ENCODE measurements around the gene MTNR1B.

The MTNR1B gene

GRCh38 chr11:92960886-92961285 lies 8.6 kb upstream of the MTNR1B start:
- TF ChIP-seq, protein P1, sequence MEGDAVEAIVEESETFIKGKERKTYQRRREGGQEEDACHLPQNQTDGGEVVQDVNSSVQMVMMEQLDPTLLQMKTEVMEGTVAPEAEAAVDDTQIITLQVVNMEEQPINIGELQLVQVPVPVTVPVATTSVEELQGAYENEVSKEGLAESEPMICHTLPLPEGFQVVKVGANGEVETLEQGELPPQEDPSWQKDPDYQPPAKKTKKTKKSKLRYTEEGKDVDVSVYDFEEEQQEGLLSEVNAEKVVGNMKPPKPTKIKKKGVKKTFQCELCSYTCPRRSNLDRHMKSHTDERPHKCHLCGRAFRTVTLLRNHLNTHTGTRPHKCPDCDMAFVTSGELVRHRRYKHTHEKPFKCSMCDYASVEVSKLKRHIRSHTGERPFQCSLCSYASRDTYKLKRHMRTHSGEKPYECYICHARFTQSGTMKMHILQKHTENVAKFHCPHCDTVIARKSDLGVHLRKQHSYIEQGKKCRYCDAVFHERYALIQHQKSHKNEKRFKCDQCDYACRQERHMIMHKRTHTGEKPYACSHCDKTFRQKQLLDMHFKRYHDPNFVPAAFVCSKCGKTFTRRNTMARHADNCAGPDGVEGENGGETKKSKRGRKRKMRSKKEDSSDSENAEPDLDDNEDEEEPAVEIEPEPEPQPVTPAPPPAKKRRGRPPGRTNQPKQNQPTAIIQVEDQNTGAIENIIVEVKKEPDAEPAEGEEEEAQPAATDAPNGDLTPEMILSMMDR (IDR thresholded peaks at IDR 0.05; ENCODE audit: extremely low read depth, insufficient read depth, missing control alignments), result no peak
- no peak for DNase-seq (ENCODE audit: low spot score)
- in situ Hi-C loops (cut with MboI; ENCODE audit: low pct_unique_long_range_greater_than_20kb, low sequenced_read_pairs, unreplicated experiment), result loop anchor here (25.0 kb wide), 1 partner anchor 101 kb away; no protein-coding TSS in a partner anchor

GRCh38 chr11:92962446-92962845 lies 7.0 kb upstream of the MTNR1B start:
- TF ChIP-seq, protein P1 (IDR thresholded peaks at IDR 0.05; ENCODE audit: extremely low read depth, insufficient read depth, missing control alignments), result no peak
- in situ Hi-C loops (cut with MboI; ENCODE audit: low pct_unique_long_range_greater_than_20kb, low sequenced_read_pairs, unreplicated experiment), result loop anchor here (25.0 kb wide), 1 partner anchor 100 kb away; no protein-coding TSS in a partner anchor
- DNase-seq (ENCODE audit: low spot score), result no peak

GRCh38 chr11:92964471-92964870 lies 5.0 kb upstream of the MTNR1B start:
- TF ChIP-seq, protein P1 (IDR thresholded peaks at IDR 0.05; ENCODE audit: extremely low read depth, insufficient read depth, missing control alignments), result no peak
- in situ Hi-C loops (cut with MboI; ENCODE audit: low pct_unique_long_range_greater_than_20kb, low sequenced_read_pairs, unreplicated experiment), result loop anchor here (25.0 kb wide), 1 partner anchor 98 kb away; no protein-coding TSS in a partner anchor
- DNase-seq (ENCODE audit: low spot score), result no peak

- in situ Hi-C loops (cut with MboI; ENCODE audit: low pct_unique_long_range_greater_than_20kb, low sequenced_read_pairs, unreplicated experiment), result loop anchor here (25.0 kb wide), 1 partner anchor 97 kb away; no protein-coding TSS in a partner anchor
- DNase-seq (ENCODE audit: low spot score), result no peak
- TF ChIP-seq, protein P1 (IDR thresholded peaks at IDR 0.05; ENCODE audit: extremely low read depth, insufficient read depth, missing control alignments), result no peak
Observed at GRCh38 chr11:92965196-92965595, 4.3 kb upstream of the MTNR1B start.

GRCh38 chr11:92967178-92967577 lies 2.3 kb upstream of the MTNR1B start:
- in situ Hi-C loops (cut with MboI; ENCODE audit: low pct_unique_long_range_greater_than_20kb, low sequenced_read_pairs, unreplicated experiment), result loop anchor here (25.0 kb wide), 1 partner anchor 95 kb away; no protein-coding TSS in a partner anchor
- no peak for DNase-seq (ENCODE audit: low spot score)
- TF ChIP-seq, protein P1 (IDR thresholded peaks at IDR 0.05; ENCODE audit: extremely low read depth, insufficient read depth, missing control alignments), result no peak

- DNase-seq (ENCODE audit: low spot score), result no peak
- TF ChIP-seq, protein P1 (IDR thresholded peaks at IDR 0.05; ENCODE audit: extremely low read depth, insufficient read depth, missing control alignments), result no peak
- in situ Hi-C loops (cut with MboI; ENCODE audit: low pct_unique_long_range_greater_than_20kb, low sequenced_read_pairs, unreplicated experiment), result loop anchor here (25.0 kb wide), 1 partner anchor 94 kb away; no protein-coding TSS in a partner anchor
Observed at GRCh38 chr11:92967867-92968266, 1.6 kb upstream of the MTNR1B start.

All from GM13977 (cell line).